Fibroblast of skin of back (primary cell): Measurements from ENCODE around the gene CCNL2.

Source experiments
- DNase-seq: peaks from one replicate; pipeline ENCODE4 v3.0.0-alpha.2; 2013

CCNL2 gene

GRCh38 chr1:1340791-1341548, 58.2 kb downstream of the CCNL2 start:
- DNase-seq: no peak

GRCh38 chr1:1340185-1340584, 59.0 kb downstream of the CCNL2 start:
- DNase-seq: no peak

GRCh38 chr1:1338278-1338677, 60.9 kb downstream of the CCNL2 start:
- DNase-seq: no peak

GRCh38 chr1:1337793-1338147, 61.4 kb downstream of the CCNL2 start:
- DNase-seq: no peak

- DNase-seq: no peak
Measured at GRCh38 chr1:1336931-1337792, 62.0 kb downstream of the CCNL2 start.

- DNase-seq: no peak
Measured at GRCh38 chr1:1336446-1336845, 62.7 kb downstream of the CCNL2 start.

GRCh38 chr1:1335792-1336248, 63.3 kb downstream of the CCNL2 start:
- DNase-seq: no peak
